HEK293 (cell line): ENCODE data around the gene KCNJ15.
"Not testable (repeated sequence)": the region's sequence is repeated elsewhere in the genome, so short reads cannot be mapped to it uniquely, and the experiment has no call there.

ENCODE experiments used
- CTCF ChIA-PET: fragments of 350-600 bp; formaldehyde crosslinking; extraction: SDS; loops from one replicate; lab custom pipeline; 2021; ENCODE audit warnings: antibody characterized with exemption; lab: Yijun Ruan, JAX
- POLR2A ChIA-PET: fragments of 300-600 bp; formaldehyde crosslinking; extraction: SDS; loops from one replicate; lab custom pipeline; 2020; ENCODE audit warnings: antibody characterized with exemption, inconsistent platforms; lab: Yijun Ruan, JAX
- H3K27ac ChIP-seq: fragments of 200-500 bp; sonication (Bioruptor generic); 2 replicates; pipeline ENCODE4 v1.5.1; 2014; ENCODE audit warnings: low read depth, low read length, control low read depth, inconsistent platforms; ENCODE audit errors: extremely low read depth
- H3K36me3 ChIP-seq, 2 experiments: fragments of 200-500 bp in 1 of 2; sonication (Bioruptor generic) in 1 of 2; 1 replicate in 1 of 2; 2 replicates in 1 of 2; pipeline ENCODE4 v1.5.1; 2014 to 2017; ENCODE audit warnings: inconsistent platforms in 2 of 2, low read length in 2 of 2; ENCODE audit not compliant: control insufficient read depth in 2 of 2, insufficient read depth in 1 of 2
- H3K4me1 ChIP-seq: fragments of 200-500 bp; sonication (Bioruptor generic); 2 replicates; pipeline ENCODE4 v1.5.1; 2014; ENCODE audit warnings: mild to moderate bottlenecking, low read length, inconsistent platforms; ENCODE audit not compliant: control insufficient read depth, insufficient read depth
- H3K4me3 ChIP-seq: 2 replicates; pipeline ENCODE4 v1.5.1; 2011; ENCODE audit warnings: low read depth, mild to moderate bottlenecking, control low read depth, low read length, moderate library complexity
- H3K9me3 ChIP-seq: fragments of 200-500 bp; sonication (Bioruptor generic); 2 replicates; pipeline ENCODE4 v1.5.1; 2014; ENCODE audit warnings: low read depth, low read length, inconsistent platforms; ENCODE audit not compliant: control insufficient read depth, insufficient read depth
- MEIS1 ChIP-seq: sonication (generic); formaldehyde crosslinking; IDR thresholded peaks from 2 replicates; pipeline ENCODE4 v1.8.1; 2022; ENCODE audit warnings: missing genetic modification reagents, mild to moderate bottlenecking, borderline replicate concordance
- PBX3 ChIP-seq: sonication (generic); formaldehyde crosslinking; IDR thresholded peaks from 2 replicates; pipeline ENCODE4 v1.8.1; 2022; ENCODE audit warnings: mild to moderate bottlenecking, moderate library complexity, missing genetic modification reagents
- SCRT2 ChIP-seq: fragments of 450-650 bp; formaldehyde crosslinking; IDR thresholded peaks from 2 replicates; pipeline ENCODE4 v1.5.1; 2016; ENCODE audit warnings: missing biosample characterization, missing genetic modification characterization
- ZBTB17 ChIP-seq: fragments of 450-650 bp; formaldehyde crosslinking; IDR thresholded peaks from 2 replicates; pipeline ENCODE4 v1.5.1; 2016; ENCODE audit warnings: missing biosample characterization, missing genetic modification characterization
- ZBTB6 ChIP-seq: fragments of 450-650 bp; formaldehyde crosslinking; IDR thresholded peaks from 2 replicates; pipeline ENCODE4 v1.5.1; 2017; ENCODE audit warnings: missing biosample characterization, missing genetic modification characterization
- ZFP69B ChIP-seq: fragments of 450-650 bp; formaldehyde crosslinking; IDR thresholded peaks from 2 replicates; pipeline ENCODE4 v1.5.1; 2016; ENCODE audit warnings: missing biosample characterization, missing genetic modification characterization
- ZNF138 ChIP-seq: fragments of 450-650 bp; formaldehyde crosslinking; IDR thresholded peaks from 2 replicates; pipeline ENCODE4 v1.5.1; 2016; ENCODE audit warnings: missing biosample characterization, missing genetic modification characterization, borderline replicate concordance
- ZNF157 ChIP-seq: fragments of 450-650 bp; formaldehyde crosslinking; IDR thresholded peaks from 2 replicates; pipeline ENCODE4 v1.5.1; 2016; ENCODE audit warnings: missing biosample characterization, missing genetic modification characterization
- ZNF2 ChIP-seq: fragments of 450-650 bp; formaldehyde crosslinking; IDR thresholded peaks from 2 replicates; pipeline ENCODE4 v1.5.1; 2016; ENCODE audit warnings: missing biosample characterization, missing genetic modification characterization
- ZNF214 ChIP-seq: fragments of 450-650 bp; formaldehyde crosslinking; IDR thresholded peaks from 2 replicates; pipeline ENCODE4 v1.5.1; 2017; ENCODE audit warnings: missing biosample characterization, mild to moderate bottlenecking, missing genetic modification characterization, borderline replicate concordance
- ZNF239 ChIP-seq: fragments of 450-650 bp; formaldehyde crosslinking; IDR thresholded peaks from 2 replicates; pipeline ENCODE4 v1.5.1; 2016; ENCODE audit warnings: missing biosample characterization, missing genetic modification characterization
- ZNF248 ChIP-seq: fragments of 450-650 bp; formaldehyde crosslinking; IDR thresholded peaks from 2 replicates; pipeline ENCODE4 v1.5.1; 2017; ENCODE audit warnings: missing biosample characterization, missing genetic modification characterization
- ZNF362 ChIP-seq: fragments of 450-650 bp; formaldehyde crosslinking; IDR thresholded peaks from 2 replicates; pipeline ENCODE4 v1.5.1; 2016; ENCODE audit warnings: missing biosample characterization, missing genetic modification characterization
- ZNF366 ChIP-seq: fragments of 450-650 bp; formaldehyde crosslinking; conservative IDR thresholded peaks from 2 replicates; pipeline ENCODE4 v1.5.1; 2016; ENCODE audit warnings: missing biosample characterization, missing genetic modification characterization
- ZNF391 ChIP-seq: fragments of 450-650 bp; formaldehyde crosslinking; IDR thresholded peaks from 2 replicates; pipeline ENCODE4 v1.5.1; 2016; ENCODE audit warnings: low read depth, missing biosample characterization, missing genetic modification characterization, borderline replicate concordance
- ZNF48 ChIP-seq: fragments of 450-650 bp; formaldehyde crosslinking; IDR thresholded peaks from 2 replicates; pipeline ENCODE4 v1.5.1; 2016; ENCODE audit warnings: missing biosample characterization, missing genetic modification characterization
- ZNF558 ChIP-seq: fragments of 450-650 bp; formaldehyde crosslinking; IDR thresholded peaks from 2 replicates; pipeline ENCODE4 v1.5.1; 2016; ENCODE audit warnings: missing biosample characterization, missing genetic modification characterization
- ZNF585B ChIP-seq: fragments of 450-650 bp; formaldehyde crosslinking; IDR thresholded peaks from 2 replicates; pipeline ENCODE4 v1.5.1; 2016; ENCODE audit warnings: missing biosample characterization, missing genetic modification characterization
- ZNF596 ChIP-seq: fragments of 450-650 bp; IDR thresholded peaks from 2 replicates; pipeline ENCODE4 v1.5.0; 2018; ENCODE audit warnings: missing biosample characterization, mild to moderate bottlenecking, missing genetic modification characterization, moderate library complexity
- ZNF707 ChIP-seq: fragments of 450-650 bp; formaldehyde crosslinking; IDR thresholded peaks from 2 replicates; pipeline ENCODE4 v1.5.1; 2016; ENCODE audit warnings: missing biosample characterization, missing genetic modification characterization

The KCNJ15 gene

GRCh38 chr21:38247054-38247453, 9.7 kb upstream of the KCNJ15 start:
- H3K36me3 ChIP-seq, H3K27ac ChIP-seq, H3K9me3 ChIP-seq, CTCF ChIA-PET, POLR2A ChIA-PET, H3K4me3 ChIP-seq: not testable (repeated sequence)
- peaks cover 16% of the 10 kb centered on the region for H3K4me1 ChIP-seq
- TF ChIP-seq ZNF248 (tag by site-specific recombination) (0 out of 2 replicates have a peak, but pooled peaks have one; percentile 15), ZBTB17 (tag by site-specific recombination) (peak; percentile 99), ZNF366 (tag by site-specific recombination) (peak; percentile 96), ZNF48 (peak; percentile 40; the same call in 1 of the 2 replicates)

GRCh38 chr21:38247738-38248510, 8.9 kb upstream of the KCNJ15 start:
- ChIA-PET POLR2A (no interaction called here), CTCF (interaction anchor here (0.6 kb wide), 1 partner anchor 38 kb away, joined by 4 read pairs; no protein-coding TSS in a partner anchor)
- Histone ChIP-seq H3K4me1 (peaks cover 16% of the 10 kb centered on the region), H3K27ac (no peak overlapping the region), H3K9me3 (no peaks in the 10 kb centered on the region), H3K36me3 (no peaks in the 10 kb centered on the region), H3K4me3 (no peak overlapping the region)
- TF ChIP-seq ZNF138 (tag by site-specific recombination) (no peak), ZFP69B (tag by site-specific recombination) (no peak), ZNF391 (tag by site-specific recombination) (no peak), ZBTB6 (tag by site-specific recombination) (no peak), ZNF362 (tag by site-specific recombination) (no peak), ZNF707 (tag by site-specific recombination) (no peak), PBX3 (CRISPR knock-in tag) (no peak), SCRT2 (tag by site-specific recombination) (no peak), ZNF585B (no peak), ZNF239 (no peak), ZNF2 (tag by site-specific recombination) (no peak)

GRCh38 chr21:38249256-38249655, 7.5 kb upstream of the KCNJ15 start:
- no peak for TF ChIP-seq ZNF596
- TF ChIP-seq ZNF157 = no peak
- TF ChIP-seq ZNF214 (tag by site-specific recombination) = no peak
- TF ChIP-seq MEIS1 = no peak
- TF ChIP-seq ZNF558 = no peak
- Histone ChIP-seq H3K36me3 (no peaks in the 10 kb centered on the region), H3K27ac (no peak overlapping the region), H3K4me3 (no peak overlapping the region), H3K9me3 (no peaks in the 10 kb centered on the region), H3K4me1 (peaks cover 16% of the 10 kb centered on the region)
- ChIA-PET CTCF (interaction anchor here (1.0 kb wide), 1 partner anchor 30 kb away, joined by 4 read pairs; no protein-coding TSS in a partner anchor), POLR2A (no interaction called here)
